Renal cortex interstitium (tissue), 15 donors: ENCODE results near the gene SP7. TPM values are rescaled to one million over a fixed set of nuclear protein-coding genes. Genes with fewer than 3 reads are reported as not detected.
A peak's percentile ranks its signal among the peaks of the same experiment; 100 is the strongest.
"Not testable (repeated sequence)": the region's sequence is repeated elsewhere in the genome, so short reads cannot be mapped to it uniquely, and the experiment has no call there.

ENCODE experiments used
- DNase-seq, 11 donors: peaks; one replicate each; pipeline ENCODE4 v3.0.0-alpha.2; 2013; ENCODE audit warnings: low read depth in 9 of 11, low spot score in 4 of 11; ENCODE audit errors: extremely low read depth in 1 of 11
- long read RNA-seq, 16 experiments: transcript quantifications; one replicate each; lab custom pipeline, GENCODE V29; 2026
- polyA plus RNA-seq, 3 donors: library from polyadenylated mRNA; unstranded; fragments of 120-200 nt; gene quantifications; one replicate each; pipeline ENCODE4 v1.2.1, GENCODE V29; 2013; ENCODE audit not compliant: insufficient read length in 3 of 3

The SP7 gene
- under 1 TPM in 2 of 3 donors, not detected in 1; 0.20 to 0.23 TPM for polyA plus RNA-seq
- long read RNA-seq, donor 1: 0 reads
- long read RNA-seq, donor 2, partial matches to known transcripts: 209 of 253 reads
- long read RNA-seq, donor 2, other reads (novel, unspliced or antisense): 44 of 253 reads
- long read RNA-seq, donor 3: 0 reads
- long read RNA-seq, donor 4, partial matches to known transcripts: 262 of 317 reads
- long read RNA-seq, donor 4, other reads (novel, unspliced or antisense): 55 of 317 reads
- long read RNA-seq, donor 5: 0 reads
- long read RNA-seq, donor 6: 0 reads
- long read RNA-seq, donor 7: 0 reads
- long read RNA-seq, donor 8, partial matches to known transcripts: 20 of 20 reads
- long read RNA-seq, donor 8, other reads (novel, unspliced or antisense): 0 of 20 reads
- long read RNA-seq, donor 9: 0 reads
- long read RNA-seq, donor 10: 0 reads
- long read RNA-seq, donor 11: 0 reads
- long read RNA-seq, donor 12: 0 reads
- long read RNA-seq, donor 13: 0 reads
- long read RNA-seq, donor 14: 0 reads
- long read RNA-seq, donor 15: 0 reads
- long read RNA-seq, donor 16, partial matches to known transcripts: 809 of 1,129 reads
- long read RNA-seq, donor 16, other reads (novel, unspliced or antisense): 320 of 1,129 reads

DNA sequence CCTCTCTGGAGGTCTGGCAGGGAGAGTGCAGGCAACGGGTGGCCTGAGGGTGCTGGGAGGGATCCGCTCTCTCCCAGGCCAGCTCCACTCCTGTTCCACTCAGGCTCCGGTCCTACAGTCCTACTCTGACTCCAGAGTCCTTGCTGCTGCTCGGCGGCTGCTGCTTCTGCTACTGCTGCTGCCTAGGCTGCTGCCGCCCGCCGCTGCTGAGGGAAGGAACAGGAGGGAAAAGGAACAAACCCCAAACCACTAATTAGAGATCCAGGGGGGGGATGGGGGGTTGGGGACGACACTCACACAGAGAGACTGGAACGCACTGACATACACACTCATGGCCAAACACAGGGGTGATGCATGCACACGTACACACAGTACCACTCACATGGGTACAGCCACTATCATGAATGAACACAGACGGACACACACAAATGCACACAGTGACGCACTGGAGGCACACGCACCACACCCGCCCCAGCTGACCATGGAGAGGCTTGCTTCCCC lies at the start of gene SP7:
Gene SP7, minus strand, starts transcription at position 174 of the 501 bp plus-strand sequence. CDS start 708 bp downstream, outside the sequence.
- no peak for DNase-seq

DNA sequence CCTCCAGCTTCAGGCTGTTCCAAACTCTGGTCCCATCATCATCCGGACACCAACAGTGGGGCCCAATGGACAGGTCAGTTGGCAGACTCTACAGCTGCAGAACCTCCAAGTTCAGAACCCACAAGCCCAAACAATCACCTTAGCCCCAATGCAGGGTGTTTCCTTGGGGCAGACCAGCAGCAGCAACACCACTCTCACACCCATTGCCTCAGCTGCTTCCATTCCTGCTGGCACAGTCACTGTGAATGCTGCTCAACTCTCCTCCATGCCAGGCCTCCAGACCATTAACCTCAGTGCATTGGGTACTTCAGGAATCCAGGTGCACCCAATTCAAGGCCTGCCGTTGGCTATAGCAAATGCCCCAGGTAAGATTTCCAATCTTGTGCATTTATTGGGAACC lies 47.1 kb upstream of the SP7 start:
- no peak for DNase-seq

DNA sequence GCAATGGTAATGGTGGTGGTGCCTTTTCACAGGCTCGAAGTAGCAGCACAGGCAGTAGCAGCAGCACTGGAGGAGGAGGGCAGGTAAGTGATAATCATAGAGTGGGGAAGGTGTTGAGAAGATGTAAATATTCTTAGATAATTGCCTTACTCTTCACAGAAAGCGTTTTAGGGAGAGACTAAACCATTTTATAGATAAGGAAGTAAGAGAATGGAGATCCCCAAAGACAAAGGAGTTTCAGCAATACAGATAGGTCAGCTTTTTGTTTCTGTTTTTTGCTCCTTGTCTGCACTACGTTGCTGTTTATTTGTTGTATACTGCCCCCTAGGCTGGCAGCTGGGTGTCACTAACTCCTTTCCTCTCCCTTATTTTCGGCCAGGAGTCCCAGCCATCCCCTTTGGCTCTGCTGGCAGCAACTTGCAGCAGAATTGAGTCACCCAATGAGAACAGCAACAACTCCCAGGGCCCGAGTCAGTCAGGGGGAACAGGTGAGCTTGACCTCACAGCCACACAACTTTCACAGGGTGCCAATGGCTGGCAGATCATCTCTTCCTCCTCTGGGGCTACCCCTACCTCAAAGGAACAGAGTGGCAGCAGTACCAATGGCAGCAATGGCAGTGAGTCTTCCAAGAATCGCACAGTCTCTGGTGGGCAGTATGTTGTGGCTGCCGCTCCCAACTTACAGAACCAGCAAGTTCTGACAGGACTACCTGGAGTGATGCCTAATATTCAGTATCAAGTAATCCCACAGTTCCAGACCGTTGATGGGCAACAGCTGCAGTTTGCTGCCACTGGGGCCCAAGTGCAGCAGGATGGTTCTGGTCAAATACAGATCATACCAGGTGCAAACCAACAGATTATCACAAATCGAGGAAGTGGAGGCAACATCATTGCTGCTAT lies 45.8 kb upstream of the SP7 start:
- DNase-seq: no peak

DNA sequence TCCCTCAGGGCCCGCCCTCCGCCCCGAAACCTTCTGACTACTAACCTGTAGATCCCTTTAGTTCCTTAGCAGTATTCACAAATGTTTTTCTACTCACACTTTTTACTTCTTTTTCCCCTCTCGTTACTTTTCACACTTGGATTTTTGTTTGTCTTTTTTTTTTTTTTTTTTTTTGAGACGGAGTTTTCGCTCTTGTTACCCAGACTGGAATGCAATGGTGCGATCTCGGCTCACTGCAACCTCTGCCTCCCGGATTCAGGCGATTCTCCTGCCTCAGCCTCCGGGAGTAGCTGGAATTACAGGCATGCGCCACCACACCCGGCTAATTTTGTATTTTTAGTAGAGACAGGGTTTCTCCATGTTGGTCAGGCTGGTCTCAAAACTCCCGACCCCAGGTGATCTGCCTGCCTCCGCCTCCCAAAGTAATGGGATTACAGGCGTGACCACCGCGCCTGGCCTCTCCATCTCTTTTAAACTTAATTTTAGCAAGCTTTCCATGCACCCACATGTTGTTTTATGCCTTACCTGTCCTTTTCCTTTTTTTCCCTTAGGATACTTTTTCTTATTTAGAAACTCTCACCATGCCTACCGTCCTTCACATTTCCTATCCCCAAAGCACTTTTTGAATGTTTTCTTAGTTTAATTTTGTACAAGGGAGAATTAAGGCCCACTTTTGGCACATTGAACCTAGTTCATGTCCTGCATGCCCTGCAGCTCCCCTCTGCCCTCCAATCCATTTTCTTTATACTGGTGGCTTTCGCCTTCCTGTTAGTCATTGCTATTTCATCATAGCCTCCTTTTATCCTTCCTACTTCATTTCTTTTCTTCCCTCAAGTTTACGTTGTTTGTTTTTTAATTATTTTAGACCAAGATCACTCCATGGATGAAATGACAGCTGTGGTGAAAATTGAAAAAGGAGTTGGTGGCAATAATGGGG lies 44.9 kb upstream of the SP7 start:
- DNase-seq: no peak

DNA sequence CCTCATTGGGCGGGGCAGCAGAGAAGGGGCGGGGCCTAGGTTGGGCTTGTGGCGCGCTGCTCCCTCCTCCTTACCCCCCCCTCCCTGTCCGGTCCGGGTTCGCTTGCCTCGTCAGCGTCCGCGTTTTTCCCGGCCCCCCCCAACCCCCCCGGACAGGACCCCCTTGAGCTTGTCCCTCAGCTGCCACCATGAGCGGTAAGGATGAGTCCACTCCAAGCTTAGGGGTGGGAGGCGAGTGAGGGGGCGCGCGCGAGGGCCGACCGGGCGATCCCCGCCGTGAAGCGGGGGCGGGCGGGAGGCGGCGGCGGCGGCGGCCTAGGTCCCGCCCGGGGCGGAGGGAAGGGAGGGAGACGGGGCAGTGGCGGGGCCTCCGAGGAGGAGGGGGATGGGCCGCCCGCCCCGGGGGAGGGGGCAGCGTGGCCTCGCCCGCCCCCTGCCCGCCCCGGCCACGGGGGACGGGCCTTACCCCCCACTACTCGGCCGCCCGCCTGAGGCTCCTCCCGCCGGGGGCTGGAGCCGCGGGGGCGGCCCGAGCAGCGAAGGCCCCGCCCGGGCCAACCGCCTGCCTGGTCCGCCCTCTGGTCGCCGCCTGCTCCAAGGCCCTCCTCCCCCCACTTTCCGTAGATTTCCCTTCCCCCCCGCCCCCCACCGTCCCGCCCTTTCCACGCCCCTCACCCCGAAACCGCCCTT lies 44.1 kb upstream of the SP7 start, which contains the start of gene SP1:
Gene SP1, plus strand, starts transcription at position 73 of the 690 bp plus-strand sequence. Its CDS starts 116 bp downstream, at position 189.
- DNase-seq: peak in 10 of 11 donors; percentile 69 to 89 (median 84)

DNA sequence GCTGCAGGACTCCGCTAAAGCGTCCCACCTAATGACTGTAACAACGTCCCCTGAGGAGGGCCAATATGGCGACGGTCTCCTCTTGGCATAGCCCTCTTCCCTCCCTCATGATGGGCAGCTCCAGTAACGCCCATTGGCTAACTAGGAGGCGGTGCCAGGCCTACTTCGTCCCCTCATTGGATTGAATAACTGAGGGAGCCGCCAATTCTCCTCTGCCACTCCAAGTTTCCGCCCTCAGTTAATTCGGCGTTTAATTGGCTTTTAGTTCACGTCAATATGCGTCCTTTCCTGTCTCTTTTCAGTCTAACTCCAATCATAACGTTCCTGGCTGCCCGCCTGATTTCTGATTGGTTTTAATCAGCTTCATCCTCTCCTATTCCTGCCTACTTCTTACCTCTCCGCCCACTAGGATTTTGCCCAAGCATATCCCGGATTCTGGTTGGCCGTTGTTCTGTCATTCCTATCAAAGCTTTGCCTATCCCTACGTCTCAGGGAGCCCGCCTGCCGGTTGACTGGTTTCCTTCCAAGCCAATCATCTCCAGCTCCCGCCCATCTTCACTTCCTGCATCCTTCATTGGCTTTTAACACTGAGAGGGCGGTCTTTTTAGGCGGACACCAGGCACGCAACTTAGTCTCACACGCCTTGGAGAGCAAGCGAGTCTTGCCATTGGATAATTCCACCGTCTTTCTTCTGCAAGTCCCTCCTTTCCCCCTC lies 43.4 kb upstream of the SP7 start:
- DNase-seq: peak; percentile 99 to 100 (median 100)

DNA sequence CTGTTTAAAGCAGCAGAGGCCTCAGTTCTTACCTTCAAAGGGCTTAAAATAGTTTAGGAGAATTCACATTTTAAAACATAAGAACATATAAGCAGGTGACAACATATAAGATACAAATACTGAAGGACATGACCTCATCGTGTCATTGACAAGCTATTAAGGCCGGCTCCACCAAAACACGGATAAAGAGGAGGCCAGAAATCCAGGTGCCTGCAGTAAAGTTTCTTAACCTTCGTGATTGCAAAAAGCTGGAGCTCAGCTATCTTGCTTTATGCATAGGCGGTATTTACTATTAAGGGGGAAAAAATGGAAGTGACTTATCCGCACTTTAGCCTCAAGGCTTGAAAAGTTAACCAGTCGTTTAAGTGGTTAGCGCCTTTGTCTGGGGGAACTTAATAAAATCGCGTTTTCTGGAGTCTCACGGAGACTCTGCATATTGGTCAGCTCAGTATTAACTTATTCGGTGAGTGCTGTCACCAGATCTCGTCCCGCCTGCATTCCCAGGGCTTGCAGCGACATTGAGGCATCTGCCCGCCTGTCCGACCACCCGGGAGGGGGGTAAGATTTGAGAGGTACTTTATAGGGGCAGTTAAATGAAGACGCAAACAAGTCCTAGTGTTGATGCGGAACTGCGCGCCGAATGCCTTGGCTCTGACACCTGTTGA lies 42.7 kb upstream of the SP7 start:
- DNase-seq: no peak

DNA sequence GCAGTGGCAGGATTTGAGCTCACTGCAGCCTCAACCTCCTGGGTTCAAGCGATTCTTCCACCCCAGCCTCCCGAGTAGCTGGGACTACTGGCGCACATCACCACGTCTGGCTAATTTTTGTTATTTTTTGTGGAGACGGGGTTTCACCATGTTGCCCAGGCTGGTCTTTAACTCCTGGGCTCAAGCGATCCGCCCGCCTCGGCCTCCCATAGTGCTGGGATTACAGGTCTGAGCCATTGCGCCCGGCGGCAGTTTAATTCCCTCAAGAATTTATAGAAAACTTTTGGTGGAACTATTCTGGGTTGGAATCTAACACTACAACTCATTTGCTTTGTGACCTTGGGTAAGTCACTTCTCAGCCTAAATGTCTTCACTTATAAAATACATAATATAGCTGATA lies 42.1 kb upstream of the SP7 start:
- no peak for DNase-seq

DNA sequence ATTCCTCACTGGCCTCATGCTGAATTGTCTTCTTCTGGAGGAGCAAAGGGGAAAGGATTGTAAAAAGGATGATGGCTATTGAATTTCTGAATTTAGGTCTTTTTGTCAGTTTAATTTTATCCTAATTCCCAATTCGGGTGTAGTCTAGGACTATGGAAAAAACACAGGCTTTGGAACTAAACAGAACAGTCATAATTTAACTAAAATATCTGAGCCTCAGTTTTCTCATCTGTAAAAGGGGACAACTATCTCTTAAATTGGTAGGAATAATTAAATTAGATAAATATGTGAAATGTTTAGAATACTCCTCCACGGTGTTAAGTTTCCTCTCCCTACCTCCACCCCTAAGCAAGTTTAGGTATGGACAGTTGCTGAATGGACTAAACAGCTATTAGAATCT lies 40.6 kb upstream of the SP7 start:
- no peak for DNase-seq

DNA sequence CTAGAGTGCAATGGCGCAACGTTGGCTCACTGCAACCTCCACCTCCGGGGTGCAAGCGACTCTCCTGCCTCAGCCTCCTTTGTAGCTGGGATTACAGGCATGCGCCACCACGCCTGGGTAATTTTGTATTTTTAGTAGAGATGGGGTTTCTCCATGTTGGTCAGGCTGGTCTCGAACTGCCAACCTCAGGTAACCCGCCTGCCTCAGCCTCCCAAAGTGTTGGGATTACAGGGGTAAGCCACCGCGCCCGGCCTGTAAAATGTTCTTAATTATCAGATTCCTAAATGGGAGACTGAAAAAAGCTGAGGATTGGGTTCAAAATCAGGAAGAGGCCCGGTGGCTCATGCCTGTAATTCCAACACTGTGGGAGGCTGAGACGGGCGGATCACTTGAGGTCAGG lies 38.1 kb upstream of the SP7 start:
- not testable (repeated sequence) for DNase-seq

DNA sequence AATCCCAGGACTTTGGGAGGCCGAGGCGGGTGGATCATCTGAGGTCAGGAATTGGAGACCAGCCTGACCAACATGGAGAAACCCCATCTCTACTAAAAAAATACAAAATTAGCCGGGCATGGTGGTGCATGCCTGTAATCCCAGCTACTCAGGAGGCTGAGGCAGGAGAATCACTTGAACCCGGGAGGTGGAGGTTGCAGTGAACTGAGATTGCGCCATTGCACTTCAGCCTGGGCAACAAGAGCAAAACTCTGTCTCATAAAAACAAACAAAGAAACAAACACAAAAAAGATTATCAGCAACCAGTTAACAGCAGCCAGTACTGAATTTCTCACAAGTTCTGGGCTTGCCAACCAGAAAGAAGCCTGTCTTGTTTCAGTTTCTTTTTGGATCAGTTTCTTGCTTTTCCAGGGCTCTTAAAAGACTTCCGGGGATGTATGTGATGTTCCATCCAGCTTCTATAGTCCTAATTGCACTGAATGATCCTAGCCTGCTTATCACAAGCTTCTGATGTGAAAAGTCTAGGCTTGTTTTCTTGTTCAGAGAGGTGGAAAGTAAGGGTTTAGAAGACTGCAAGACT lies 37.5 kb upstream of the SP7 start:
- not testable (repeated sequence) for DNase-seq

DNA sequence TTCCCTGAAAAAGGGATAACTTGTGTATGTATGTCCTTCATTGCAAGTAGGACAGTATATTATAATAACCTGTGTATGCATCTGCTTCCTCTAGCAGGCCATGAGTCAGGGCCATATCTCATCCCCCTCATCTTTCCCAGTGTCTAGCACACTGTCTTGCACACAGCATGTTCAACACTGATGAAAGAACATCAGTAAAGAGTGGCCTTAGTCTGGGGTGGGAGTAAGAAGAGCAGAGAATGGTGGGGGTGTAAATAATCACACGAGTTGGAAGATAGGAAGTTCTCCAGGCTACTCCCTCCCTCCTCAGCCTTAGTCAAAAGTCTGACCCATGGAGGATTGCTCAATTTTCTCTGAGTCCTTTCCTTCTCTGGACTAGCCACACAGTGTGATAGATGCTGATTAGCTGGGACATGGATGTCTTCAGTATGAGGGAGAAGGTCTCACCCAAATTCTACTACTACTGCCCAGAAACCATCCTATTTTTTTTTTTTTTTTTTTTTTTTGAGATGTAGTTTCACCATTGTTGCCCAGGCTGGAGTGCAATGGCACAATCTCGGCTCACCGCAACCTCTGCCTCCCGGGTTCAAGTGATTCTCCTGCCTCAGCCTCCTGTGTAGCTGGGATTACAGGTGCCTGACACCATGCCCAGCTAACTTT lies 29.2 kb upstream of the SP7 start:
- DNase-seq: no peak

DNA sequence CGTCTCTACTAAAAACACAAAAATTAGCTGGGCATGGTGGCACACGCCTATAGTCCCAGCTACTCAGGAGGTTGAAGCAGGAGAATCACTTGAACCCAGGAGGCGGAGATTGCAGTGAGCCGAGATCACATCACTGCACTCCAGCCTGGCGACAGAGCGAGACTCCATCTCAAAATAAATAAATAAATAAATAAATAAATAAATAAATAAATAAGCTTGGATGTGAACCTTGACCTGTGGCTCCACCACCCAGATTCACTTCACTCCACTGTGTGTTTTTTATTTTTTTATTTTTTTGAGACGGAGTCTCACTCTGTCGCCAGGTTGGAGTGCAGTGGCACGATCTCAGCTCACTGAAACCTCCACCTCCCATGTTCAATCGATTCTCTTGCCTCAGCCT lies 25.5 kb upstream of the SP7 start:
- DNase-seq: not testable (repeated sequence)

DNA sequence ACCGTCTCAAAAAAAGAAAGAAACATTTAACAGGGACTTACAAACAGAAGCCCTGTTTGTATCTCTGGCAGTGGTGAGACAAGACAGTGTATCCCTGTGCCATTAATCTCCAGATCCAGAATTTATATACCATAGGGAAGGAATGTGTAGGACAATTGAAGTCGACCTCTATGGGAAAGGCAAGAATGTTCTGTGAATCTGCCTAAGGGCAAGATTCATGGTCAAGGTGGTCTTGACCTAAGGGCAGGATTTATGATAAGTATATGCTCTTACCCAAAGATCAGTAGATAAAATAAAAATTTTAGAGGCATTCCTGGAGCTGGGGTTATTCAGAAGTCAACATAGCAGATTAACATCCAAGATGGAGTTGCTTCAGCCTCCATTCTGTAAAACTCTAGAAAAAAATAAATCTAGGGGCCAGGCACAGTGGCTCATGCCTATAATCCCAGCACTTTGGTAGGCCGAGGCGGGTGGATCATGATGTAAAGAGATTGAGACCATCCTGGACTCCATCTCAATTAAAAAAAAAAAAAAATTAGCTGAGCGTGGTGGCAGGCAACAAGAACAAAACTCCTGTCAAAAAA lies 22.8 kb upstream of the SP7 start:
- DNase-seq: no peak

DNA sequence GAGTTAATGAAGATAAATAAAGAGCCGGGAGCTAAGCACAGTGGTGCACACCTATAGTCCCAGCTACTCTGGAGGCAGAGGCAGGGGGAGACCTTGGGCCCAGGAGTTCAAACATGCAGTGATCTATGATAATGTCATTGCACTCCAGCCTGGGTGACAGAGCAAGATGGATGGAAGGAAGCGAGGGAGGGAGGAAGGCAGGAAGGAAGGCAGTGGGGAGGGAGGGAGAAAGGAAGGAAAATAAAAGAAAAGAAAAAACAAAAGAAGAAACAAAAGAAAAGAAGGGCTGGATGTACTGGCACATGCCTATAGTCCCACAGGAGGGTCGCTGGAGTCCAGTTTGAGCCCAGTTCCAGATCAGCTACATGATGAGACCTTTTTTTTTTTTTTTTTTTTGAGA lies 19.0 kb upstream of the SP7 start:
- no peak for DNase-seq
